ENCODE data around the gene SUV39H2. TPM values are rescaled to one million over a fixed set of nuclear protein-coding genes. Genes with fewer than 3 reads are reported as not detected.
"Not testable (repeated sequence)": the region's sequence is repeated elsewhere in the genome, so short reads cannot be mapped to it uniquely, and the experiment has no call there.

Gene SUV39H2
- total RNA-seq, 2 donors from 2014 or later: 1.9 to 3.0 TPM

DNA sequence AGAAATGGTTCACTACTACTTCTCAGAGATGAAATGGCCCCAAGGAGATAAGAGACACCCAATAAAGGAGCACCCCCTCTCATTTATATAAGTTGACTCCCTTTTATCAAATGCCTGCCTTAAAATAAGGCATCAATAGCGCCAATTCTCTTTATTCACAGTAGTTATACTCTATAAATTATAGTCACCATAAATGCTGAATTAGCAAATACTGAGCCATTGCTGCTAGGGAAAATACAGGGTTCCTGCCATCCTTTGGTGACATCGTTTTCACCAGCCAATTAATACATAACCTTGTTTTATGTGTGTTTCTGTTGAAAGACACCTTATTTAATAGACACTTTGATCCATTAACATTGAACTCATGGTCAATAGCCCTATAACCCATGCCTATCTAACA is 46.6 kb downstream of the SUV39H2 start:
- no peak overlapping the region for H3K27ac ChIP-seq
- TF ChIP-seq, protein P1, sequence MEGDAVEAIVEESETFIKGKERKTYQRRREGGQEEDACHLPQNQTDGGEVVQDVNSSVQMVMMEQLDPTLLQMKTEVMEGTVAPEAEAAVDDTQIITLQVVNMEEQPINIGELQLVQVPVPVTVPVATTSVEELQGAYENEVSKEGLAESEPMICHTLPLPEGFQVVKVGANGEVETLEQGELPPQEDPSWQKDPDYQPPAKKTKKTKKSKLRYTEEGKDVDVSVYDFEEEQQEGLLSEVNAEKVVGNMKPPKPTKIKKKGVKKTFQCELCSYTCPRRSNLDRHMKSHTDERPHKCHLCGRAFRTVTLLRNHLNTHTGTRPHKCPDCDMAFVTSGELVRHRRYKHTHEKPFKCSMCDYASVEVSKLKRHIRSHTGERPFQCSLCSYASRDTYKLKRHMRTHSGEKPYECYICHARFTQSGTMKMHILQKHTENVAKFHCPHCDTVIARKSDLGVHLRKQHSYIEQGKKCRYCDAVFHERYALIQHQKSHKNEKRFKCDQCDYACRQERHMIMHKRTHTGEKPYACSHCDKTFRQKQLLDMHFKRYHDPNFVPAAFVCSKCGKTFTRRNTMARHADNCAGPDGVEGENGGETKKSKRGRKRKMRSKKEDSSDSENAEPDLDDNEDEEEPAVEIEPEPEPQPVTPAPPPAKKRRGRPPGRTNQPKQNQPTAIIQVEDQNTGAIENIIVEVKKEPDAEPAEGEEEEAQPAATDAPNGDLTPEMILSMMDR (IDR thresholded peaks at IDR 0.05): no peak
- peaks cover 79% of the 10 kb centered on the region for H3K36me3 ChIP-seq
- H3K4me3 ChIP-seq: no peak overlapping the region
- H3K27me3 ChIP-seq: no peaks in the 10 kb centered on the region
- no peaks in the 10 kb centered on the region for H3K4me1 ChIP-seq
- no peaks in the 10 kb centered on the region for H3K9me3 ChIP-seq
- no peak for DNase-seq (ENCODE audit: low spot score)

DNA sequence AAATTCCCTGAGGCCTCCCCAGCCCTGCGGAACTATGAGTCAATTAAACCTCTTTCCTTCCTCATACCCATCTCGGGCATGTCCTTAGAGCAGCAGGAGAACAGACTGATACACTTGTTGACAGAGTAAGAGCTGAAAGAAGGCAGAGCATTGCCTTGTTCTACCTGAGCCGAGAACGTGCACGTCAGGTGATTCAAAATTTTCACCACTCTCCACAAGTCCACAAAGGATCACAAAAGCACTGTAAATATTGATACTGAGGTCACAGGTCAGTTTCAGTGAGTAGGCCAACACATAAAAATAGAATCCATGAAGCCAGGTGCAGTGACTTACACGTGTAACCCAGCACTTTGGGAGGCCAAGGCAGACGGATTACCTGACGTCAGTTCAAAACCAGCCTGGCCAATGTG is 47.4 kb downstream of the SUV39H2 start:
- H3K27ac ChIP-seq: no peak overlapping the region
- H3K36me3 ChIP-seq: peaks cover 78% of the 10 kb centered on the region
- no peak overlapping the region for H3K4me3 ChIP-seq
- H3K4me1 ChIP-seq: no peaks in the 10 kb centered on the region
- H3K27me3 ChIP-seq: no peaks in the 10 kb centered on the region
- no peak for DNase-seq (ENCODE audit: low spot score)
- TF ChIP-seq, protein P1 (IDR thresholded peaks at IDR 0.05): no peak
- no peaks in the 10 kb centered on the region for H3K9me3 ChIP-seq

DNA sequence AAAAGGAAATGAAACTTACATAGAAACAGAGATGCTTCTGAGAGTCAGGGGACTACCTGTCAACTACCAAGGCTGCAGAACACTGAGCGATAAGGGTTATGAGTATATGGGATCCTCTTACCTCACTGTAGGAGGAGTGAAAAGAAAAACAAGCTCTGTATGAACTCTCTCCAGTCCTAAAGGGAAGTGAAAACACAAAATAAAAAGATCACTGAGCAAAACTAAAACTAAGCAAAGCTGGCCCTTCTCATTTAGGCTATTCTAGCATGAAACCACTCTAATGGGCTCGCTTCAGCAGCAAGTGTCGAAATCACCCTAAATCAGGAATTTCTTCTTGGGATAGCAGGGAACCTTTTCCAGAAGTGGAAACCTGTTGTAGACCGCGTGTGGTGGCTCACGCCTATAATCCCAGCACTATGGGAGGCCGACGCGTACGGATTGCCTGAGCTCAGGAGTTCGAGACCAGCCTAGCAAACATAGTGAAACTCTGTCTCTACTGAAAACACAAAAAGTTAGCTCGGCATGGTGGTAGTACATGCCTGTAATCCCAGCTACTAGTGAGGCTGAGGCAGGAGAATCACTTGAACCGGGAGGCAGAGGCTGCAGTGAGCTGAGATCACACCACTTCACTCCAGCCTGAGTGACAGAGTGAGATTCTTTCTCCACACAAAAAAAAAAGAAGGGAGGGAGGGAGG is 48.2 kb downstream of the SUV39H2 start:
- Histone ChIP-seq H3K36me3 (peaks cover 78% of the 10 kb centered on the region), H3K27ac (no peak overlapping the region), H3K4me3 (no peak overlapping the region), H3K27me3 (no peaks in the 10 kb centered on the region), H3K4me1 (no peaks in the 10 kb centered on the region), H3K9me3 (no peaks in the 10 kb centered on the region)
- no peak for DNase-seq (ENCODE audit: low spot score)
- TF ChIP-seq, protein P1 (IDR thresholded peaks at IDR 0.05): no peak

DNA sequence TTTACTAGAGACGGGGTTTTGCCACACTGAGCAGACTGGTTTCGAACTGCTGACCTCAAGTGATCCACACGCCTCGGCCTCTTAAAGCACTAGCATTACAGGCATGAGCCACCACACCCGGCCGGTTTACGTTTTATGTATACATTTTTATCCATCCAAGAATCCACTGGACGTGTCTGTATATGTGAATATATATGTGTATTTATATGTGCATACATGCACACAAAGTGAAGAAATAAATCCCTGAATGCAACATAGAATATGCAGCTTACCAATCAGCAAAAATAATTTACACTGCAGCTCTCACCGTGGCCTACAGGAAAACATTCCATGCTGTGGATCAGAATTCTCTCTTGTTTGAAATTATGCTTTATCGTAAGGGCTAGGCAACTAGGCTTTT is 51.9 kb downstream of the SUV39H2 start:
- Histone ChIP-seq H3K27me3 (no peaks in the 10 kb centered on the region), H3K9me3 (no peaks in the 10 kb centered on the region), H3K27ac (no peak overlapping the region), H3K4me1 (no peaks in the 10 kb centered on the region), H3K36me3 (peaks cover 89% of the 10 kb centered on the region), H3K4me3 (no peak overlapping the region)
- TF ChIP-seq, protein P1 (IDR thresholded peaks at IDR 0.05): no peak
- DNase-seq (ENCODE audit: low spot score): no peak

DNA sequence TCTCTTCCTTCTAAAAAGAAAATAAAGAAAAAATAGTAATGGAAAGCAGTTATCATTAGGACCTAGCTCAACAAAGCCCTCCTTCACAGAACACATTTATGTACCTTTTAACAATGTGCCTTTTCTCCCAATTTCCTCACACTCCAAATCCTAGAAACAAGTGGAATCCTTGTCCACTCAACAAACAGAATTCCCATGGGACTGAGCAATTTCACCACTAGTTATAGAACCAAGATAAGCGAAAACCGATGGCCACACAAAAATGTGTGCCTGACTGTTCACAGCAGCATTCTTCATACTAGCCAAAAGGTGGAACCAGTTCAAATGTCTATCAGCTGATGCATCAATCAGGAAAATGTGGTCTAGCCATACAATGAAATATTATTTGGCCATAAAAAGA is 57.9 kb downstream of the SUV39H2 start:
- Histone ChIP-seq H3K4me1 (no peaks in the 10 kb centered on the region), H3K9me3 (no peaks in the 10 kb centered on the region), H3K36me3 (peaks cover 38% of the 10 kb centered on the region), H3K27me3 (no peaks in the 10 kb centered on the region), H3K4me3 (no peak overlapping the region), H3K27ac (no peak overlapping the region)
- DNase-seq (ENCODE audit: low spot score): no peak
- TF ChIP-seq, protein P1 (IDR thresholded peaks at IDR 0.05): no peak

DNA sequence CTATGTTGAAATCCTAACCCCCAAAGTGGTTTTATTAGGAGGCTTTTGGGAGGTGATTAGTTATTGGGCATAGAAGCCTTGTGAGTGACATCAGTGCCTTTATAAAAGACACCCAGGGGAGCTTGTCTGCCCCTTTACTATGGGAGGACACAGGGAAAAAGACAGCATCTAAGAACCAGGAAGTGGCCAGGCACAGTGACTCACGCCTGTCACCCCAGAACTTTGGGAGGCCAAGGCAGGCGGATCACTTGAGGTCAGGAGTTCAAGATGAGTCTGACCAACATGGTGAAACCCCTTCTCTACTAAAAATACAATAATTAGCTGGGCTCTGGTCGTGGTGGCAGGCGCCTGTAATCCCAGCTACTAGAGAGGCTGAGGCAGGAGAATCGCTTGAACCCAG is 60.3 kb downstream of the SUV39H2 start:
- not testable (repeated sequence) for H3K9me3 ChIP-seq, H3K27me3 ChIP-seq, H3K27ac ChIP-seq, H3K4me3 ChIP-seq, H3K4me1 ChIP-seq
- peak; percentile 58 for DNase-seq (ENCODE audit: low spot score)
- peaks cover 25% of the 10 kb centered on the region for H3K36me3 ChIP-seq

DNA sequence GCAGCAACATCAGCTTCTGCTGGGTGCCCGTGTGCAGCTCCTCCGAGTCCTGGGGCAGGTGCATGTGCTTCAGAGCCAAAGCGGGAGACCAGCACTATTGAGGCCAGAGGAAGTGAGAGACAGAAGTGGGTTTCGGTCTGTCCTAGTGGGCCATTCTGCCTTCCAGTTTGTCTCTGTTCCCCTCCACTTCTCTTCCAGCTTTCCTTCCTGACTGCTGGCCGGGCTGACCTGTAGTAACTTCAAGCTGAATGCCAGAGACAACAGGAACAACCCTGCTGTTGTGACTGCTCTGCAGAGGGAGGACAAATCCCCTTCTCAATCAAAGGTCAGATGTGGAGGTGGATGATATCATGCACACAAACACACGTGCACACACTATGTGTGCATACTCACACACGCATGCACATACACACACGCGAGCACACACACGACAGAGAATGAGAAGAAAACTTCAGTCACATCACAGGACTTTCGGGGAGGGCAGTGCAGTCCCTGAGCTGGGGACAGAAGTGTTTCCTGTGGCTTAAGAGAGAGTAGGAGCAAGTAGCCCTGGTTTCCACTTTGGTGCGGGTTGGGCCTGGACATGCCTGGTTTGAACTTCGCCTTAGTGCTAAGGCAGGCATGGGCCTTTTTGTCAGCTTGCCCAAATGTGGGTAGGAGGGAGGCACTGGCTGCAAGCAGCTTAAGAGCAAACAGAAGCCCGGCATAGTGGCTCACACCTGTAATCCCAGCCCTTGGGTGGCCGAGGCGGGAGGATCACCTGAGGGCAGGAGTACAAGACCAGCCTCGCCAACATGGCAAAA is 63.7 kb downstream of the SUV39H2 start:
- not testable (repeated sequence) for H3K4me1 ChIP-seq; H3K9me3 ChIP-seq; H3K27ac ChIP-seq; H3K27me3 ChIP-seq; DNase-seq (ENCODE audit: low spot score); H3K4me3 ChIP-seq
- peaks cover 36% of the 10 kb centered on the region for H3K36me3 ChIP-seq

DNA sequence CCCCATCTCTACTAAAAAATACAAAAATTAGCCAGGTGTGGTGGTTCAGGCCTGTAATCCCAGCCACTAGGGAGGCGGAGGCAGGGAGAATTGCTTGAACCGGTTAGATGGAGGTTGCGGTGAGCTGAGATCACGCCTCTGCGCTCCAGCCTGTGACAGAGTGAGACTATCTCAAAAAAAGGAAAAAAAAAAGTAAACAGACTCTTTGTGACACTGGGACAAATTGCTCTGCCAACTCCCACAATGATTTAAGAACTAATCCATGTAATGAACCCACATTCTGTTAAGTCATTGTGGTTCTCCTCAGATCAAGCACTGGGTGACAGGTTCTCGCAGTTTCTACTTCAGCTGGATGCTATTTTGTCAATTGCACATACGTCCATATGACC is 64.3 kb downstream of the SUV39H2 start:
- H3K4me3 ChIP-seq; H3K9me3 ChIP-seq; H3K27ac ChIP-seq; H3K27me3 ChIP-seq; H3K4me1 ChIP-seq; DNase-seq (ENCODE audit: low spot score): not testable (repeated sequence)
- peaks cover 41% of the 10 kb centered on the region for H3K36me3 ChIP-seq

All from right atrium auricular region (tissue), 2 donors.